IMR-90 (cell line): ENCODE data around the gene MTMR6. TPM values are rescaled to one million over a fixed set of nuclear protein-coding genes. Genes with fewer than 3 reads are reported as not detected.

ENCODE experiments used
- ATAC-seq: fragments of 200-7000 bp; cut with Tn5 transposase; 2 replicates; pipeline ENCODE4 v1.9.1; 2020; ENCODE audit warnings: low read depth, mild to moderate bottlenecking, moderate library complexity
- BruUV-seq: library from RNA; stranded (reverse); fragments of 400-500 nt; replicated peaks from 2 replicates; lab custom pipeline; 2021; lab: Mats Ljungman, UMichigan
- CTCF ChIA-PET: fragments of 300-600 bp; formaldehyde crosslinking; extraction: SDS; loops from one replicate; lab custom pipeline; 2021; ENCODE audit warnings: antibody characterized with exemption; lab: Yijun Ruan, JAX
- POLR2A ChIA-PET: fragments of 300-600 bp; sonication (Branson Sonifier 250); formaldehyde crosslinking; loops from one replicate; lab custom pipeline; 2022; ENCODE audit warnings: antibody characterized with exemption; ENCODE audit not compliant: unreplicated experiment; lab: Charles Lee
- DNase-seq: peaks from one replicate; pipeline ENCODE4 v3.0.0; 2013
- H2AFZ ChIP-seq: replicated peaks from 2 replicates; pipeline ENCODE3; 2013; ENCODE audit warnings: low read length, mild to moderate bottlenecking; ENCODE audit not compliant: poor library complexity
- H2AK5ac ChIP-seq: 2 replicates; pipeline ENCODE4 v1.6.1; 2013; ENCODE audit warnings: low read depth, low read length, inconsistent platforms
- H2AK9ac ChIP-seq: replicated peaks from 2 replicates; pipeline ENCODE3; 2013; ENCODE audit warnings: mild to moderate bottlenecking, low read depth, low read length, moderate library complexity; ENCODE audit not compliant: poor library complexity
- H2BK120ac ChIP-seq: 2 replicates; pipeline ENCODE4 v1.6.1; 2013; ENCODE audit warnings: low read depth, low read length, inconsistent platforms
- H2BK15ac ChIP-seq: 3 replicates; pipeline ENCODE4 v1.6.1; 2013; ENCODE audit warnings: low read depth, low read length, inconsistent platforms
- H2BK20ac ChIP-seq: 2 replicates; pipeline ENCODE4 v1.6.1; 2013; ENCODE audit warnings: low read depth, mild to moderate bottlenecking, inconsistent platforms, low read length, moderate library complexity
- H2BK5ac ChIP-seq: 2 replicates; pipeline ENCODE4 v1.6.1; 2013; ENCODE audit warnings: mild to moderate bottlenecking, low read depth, low read length, inconsistent platforms; ENCODE audit not compliant: poor library complexity, severe bottlenecking
- H3K14ac ChIP-seq: replicated peaks from 2 replicates; pipeline ENCODE4 v1.6.1; 2013; ENCODE audit warnings: low read depth, low read length, inconsistent platforms
- H3K18ac ChIP-seq: 2 replicates; pipeline ENCODE4 v1.6.1; 2013; ENCODE audit warnings: low read depth, low read length, control low read depth
- H3K23ac ChIP-seq: 2 replicates; pipeline ENCODE4 v1.6.1; 2013; ENCODE audit warnings: low read depth, low read length, inconsistent platforms
- H3K27ac ChIP-seq: 2 replicates; pipeline ENCODE4 v1.5.1; 2013; ENCODE audit warnings: mild to moderate bottlenecking, control low read depth, low read length; ENCODE audit not compliant: insufficient read depth
- H3K27me3 ChIP-seq: 2 replicates; pipeline ENCODE4 v1.6.1; 2013; ENCODE audit warnings: low read length; ENCODE audit not compliant: control insufficient read depth, insufficient read depth
- H3K36me3 ChIP-seq: 2 replicates; pipeline ENCODE4 v1.6.1; 2013; ENCODE audit warnings: low read length, mixed read lengths; ENCODE audit not compliant: control insufficient read depth, insufficient read depth
- H3K4ac ChIP-seq: 2 replicates; pipeline ENCODE4 v1.6.1; 2013; ENCODE audit warnings: low read depth, low read length, inconsistent platforms
- H3K4me1 ChIP-seq: 2 replicates; pipeline ENCODE4 v1.6.1; 2013; ENCODE audit warnings: low read length, mixed read lengths; ENCODE audit not compliant: control insufficient read depth, insufficient read depth
- H3K4me2 ChIP-seq: 2 replicates; pipeline ENCODE4 v1.6.1; 2013; ENCODE audit warnings: low read depth, mild to moderate bottlenecking, control low read depth, low read length, moderate library complexity
- H3K4me3 ChIP-seq: 2 replicates; pipeline ENCODE4 v1.5.1; 2013; ENCODE audit warnings: low read depth, mild to moderate bottlenecking, control low read depth, low read length, moderate library complexity; ENCODE audit not compliant: insufficient read depth
- H3K56ac ChIP-seq: 2 replicates; pipeline ENCODE4 v1.6.1; 2013; ENCODE audit warnings: low read length, inconsistent platforms; ENCODE audit not compliant: insufficient read depth; ENCODE audit errors: extremely low read depth
- H3K79me1 ChIP-seq, 2 experiments: 2 replicates each; pipeline ENCODE4 v1.6.1; 2013; ENCODE audit warnings: low read length in 2 of 2, inconsistent platforms in 1 of 2, low read depth in 1 of 2
- H3K9ac ChIP-seq: 2 replicates; pipeline ENCODE4 v1.6.1; 2013; ENCODE audit warnings: low read depth, low read length, control low read depth
- H3K9me1 ChIP-seq: 2 replicates; pipeline ENCODE4 v1.6.1; 2013; ENCODE audit warnings: low read length, inconsistent platforms; ENCODE audit not compliant: insufficient read depth
- H3K9me3 ChIP-seq: 2 replicates; pipeline ENCODE4 v1.6.1; 2013; ENCODE audit warnings: low read length; ENCODE audit not compliant: control insufficient read depth, insufficient read depth
- H4K20me1 ChIP-seq: 2 replicates; pipeline ENCODE4 v1.6.1; 2013; ENCODE audit warnings: low read length, inconsistent platforms; ENCODE audit not compliant: insufficient read depth
- H4K5ac ChIP-seq: 2 replicates; pipeline ENCODE4 v1.6.1; 2013; ENCODE audit warnings: mild to moderate bottlenecking, low read depth, low read length, control low read depth
- H4K8ac ChIP-seq, 2 experiments: 2 replicates each; pipeline ENCODE4 v1.6.1; 2013; ENCODE audit warnings: low read depth in 2 of 2, low read length in 2 of 2, control low read depth in 1 of 2, inconsistent platforms in 1 of 2
- H4K91ac ChIP-seq: 2 replicates; pipeline ENCODE4 v1.6.1; 2013; ENCODE audit warnings: low read depth, low read length, inconsistent platforms; ENCODE audit not compliant: insufficient read depth
- BHLHE40 ChIP-seq: fragments of 150-350 bp; IDR thresholded peaks from 2 replicates; pipeline ENCODE4 v1.6.1; 2016; ENCODE audit warnings: mild to moderate bottlenecking, low read depth, low read length
- CEBPB ChIP-seq: IDR thresholded peaks from 2 replicates; pipeline ENCODE4 v1.6.1; 2012; ENCODE audit warnings: low read depth, low read length, improper control_type of control experiment
- CHD1 ChIP-seq: IDR thresholded peaks from 2 replicates; pipeline ENCODE4 v1.6.1; 2012; ENCODE audit warnings: low read depth, low read length, improper control_type of control experiment
- FOS ChIP-seq: fragments of 150-350 bp; IDR thresholded peaks from 2 replicates; pipeline ENCODE4 v1.6.1; 2016; ENCODE audit warnings: low read depth, low read length
- MAFK ChIP-seq: IDR thresholded peaks from 2 replicates; pipeline ENCODE4 v1.6.1; 2012; ENCODE audit warnings: low read depth, low read length, improper control_type of control experiment
- MAZ ChIP-seq: IDR thresholded peaks from 2 replicates; pipeline ENCODE4 v1.6.1; 2012; ENCODE audit warnings: low read depth, mild to moderate bottlenecking, low read length, improper control_type of control experiment, moderate library complexity, borderline replicate concordance
- MXI1 ChIP-seq: IDR thresholded peaks from 2 replicates; pipeline ENCODE4 v1.6.1; 2012; ENCODE audit warnings: low read depth, mild to moderate bottlenecking, low read length, moderate library complexity, borderline replicate concordance
- NFE2L2 ChIP-seq: fragments of 150-350 bp; IDR thresholded peaks from 2 replicates; pipeline ENCODE4 v1.6.1; 2016; ENCODE audit warnings: low read depth, mild to moderate bottlenecking, low read length
- POLR2A ChIP-seq: IDR thresholded peaks from 2 replicates; pipeline ENCODE4 v1.6.1; 2012; ENCODE audit warnings: mild to moderate bottlenecking, low read depth, low read length
- RAD21 ChIP-seq: IDR thresholded peaks from 2 replicates; pipeline ENCODE4 v1.6.1; 2012; ENCODE audit warnings: low read length, improper control_type of control experiment
- RCOR1 ChIP-seq: IDR thresholded peaks from 2 replicates; pipeline ENCODE4 v1.6.1; 2012; ENCODE audit warnings: mild to moderate bottlenecking, low read length, improper control_type of control experiment; ENCODE audit not compliant: insufficient replicate concordance
- RFX5 ChIP-seq: IDR thresholded peaks from 2 replicates; pipeline ENCODE4 v1.8.0; 2012; ENCODE audit warnings: low read depth, mild to moderate bottlenecking, low read length, moderate library complexity
- SMC3 ChIP-seq: fragments of 150-350 bp; IDR thresholded peaks from 2 replicates; pipeline ENCODE4 v1.6.1; 2016; ENCODE audit warnings: low read depth, mild to moderate bottlenecking, antibody characterized with exemption, low read length, moderate library complexity
- WGBS, 2 experiments: methylation state at CpG; one replicate each; pipeline versions ENCODE4 v1.1.5 to v1.1.7; 2013; ENCODE audit warnings: missing lambda C conversion rate in 2 of 2; ENCODE audit not compliant: insufficient read length in 1 of 2; ENCODE audit errors: extremely low coverage in 2 of 2; 5-methylcytosine and 5-hydroxymethylcytosine counted together
- dilution Hi-C: fragments of 300-500 bp; cut with HindIII; formaldehyde crosslinking; loops from one replicate; pipeline ENCODE4 v1.14.3; 2018; ENCODE audit warnings: low sequenced_read_pairs; ENCODE audit not compliant: unreplicated experiment
- in situ Hi-C: fragments of 300-500 bp; cut with MboI; formaldehyde crosslinking; loops from 3 replicates; pipeline ENCODE4 v1.14.3; 2019; ENCODE audit warnings: low sequenced_read_pairs, inconsistent platforms, mixed read lengths
- intact Hi-C: fragments of 100-400 bp; cut with micrococcal nuclease; formaldehyde crosslinking; loops from 2 replicates; pipeline ENCODE4 v1.10.0; 2022
- polyA plus RNA-seq, 3 experiments: library from polyadenylated mRNA; depleted of rRNA; stranded (reverse); fragments of >200 nt; gene quantifications; 2 replicates each; pipeline ENCODE4 v1.2.3, GENCODE V29; 2012; ENCODE audit warnings: low replicate concordance in 1 of 3
- total RNA-seq: library from RNA; depleted of rRNA; stranded (reverse); fragments of >200 nt; gene quantifications from 2 replicates; pipeline ENCODE4 v1.2.3, GENCODE V29; 2012
- TF ChIP-seq, protein P1 (sequence below): conservative IDR thresholded peaks from 2 replicates; pipeline ENCODE4 v1.5.1; 2012; ENCODE audit warnings: mild to moderate bottlenecking, low read depth, low read length, improper control_type of control experiment
- TF ChIP-seq, protein P2 (sequence below): fragments of 150-350 bp; IDR thresholded peaks from 2 replicates; pipeline ENCODE4 v1.6.1; 2016; ENCODE audit warnings: low read depth, mild to moderate bottlenecking, low read length, moderate library complexity, borderline replicate concordance

MTMR6 gene
- total and polyA plus RNA-seq, 2 of the 4 experiments (the other 2 are of a cell fraction) = 9.4 to 21.7 TPM

DNA sequence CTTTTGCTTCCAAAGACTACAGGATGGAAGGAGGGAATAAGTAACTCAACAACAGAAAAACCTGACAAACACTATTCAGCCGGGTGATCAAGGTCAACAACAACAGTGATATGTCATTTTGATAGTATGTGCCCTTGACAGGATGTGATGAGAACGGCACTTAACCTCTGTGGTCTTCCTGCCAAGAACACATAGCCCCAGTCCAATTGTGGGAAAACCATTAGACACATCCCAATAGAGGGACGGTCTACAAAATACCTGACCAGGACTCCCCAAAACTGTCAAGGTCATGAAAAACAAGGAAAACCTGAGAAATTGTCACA, 72.1 kb downstream of the MTMR6 start:
- Histone ChIP-seq H3K4ac (no peak overlapping the region), H3K79me1 (no peaks in the 10 kb centered on the region), H2BK5ac (no peak overlapping the region), H3K56ac (no peak overlapping the region), H2BK15ac (no peak overlapping the region), H4K5ac (no peak overlapping the region), H3K9me1 (no peaks in the 10 kb centered on the region), H2AFZ (no peak overlapping the region), H3K36me3 (no peaks in the 10 kb centered on the region), H2BK120ac (no peak overlapping the region), H2AK9ac (no peak overlapping the region), H3K14ac (no peak overlapping the region), H3K18ac (no peak overlapping the region), H3K27ac (no peak overlapping the region), H2AK5ac (no peak overlapping the region), H3K4me1 (no peaks in the 10 kb centered on the region), H3K4me2 (no peak overlapping the region), H3K9ac (no peak overlapping the region), H3K9me3 (no peaks in the 10 kb centered on the region), H4K20me1 (no peaks in the 10 kb centered on the region), H4K8ac (no peak overlapping the region), H3K4me3 (no peak overlapping the region), H3K23ac (no peak overlapping the region), H4K91ac (no peak overlapping the region), H2BK20ac (no peak overlapping the region), H3K27me3 (peaks cover 4% of the 10 kb centered on the region)
- no peak for ATAC-seq
- WGBS, 2 experiments = no CpG with 5 or more reads among the region's 3 CpGs
- TF ChIP-seq, protein P1, sequence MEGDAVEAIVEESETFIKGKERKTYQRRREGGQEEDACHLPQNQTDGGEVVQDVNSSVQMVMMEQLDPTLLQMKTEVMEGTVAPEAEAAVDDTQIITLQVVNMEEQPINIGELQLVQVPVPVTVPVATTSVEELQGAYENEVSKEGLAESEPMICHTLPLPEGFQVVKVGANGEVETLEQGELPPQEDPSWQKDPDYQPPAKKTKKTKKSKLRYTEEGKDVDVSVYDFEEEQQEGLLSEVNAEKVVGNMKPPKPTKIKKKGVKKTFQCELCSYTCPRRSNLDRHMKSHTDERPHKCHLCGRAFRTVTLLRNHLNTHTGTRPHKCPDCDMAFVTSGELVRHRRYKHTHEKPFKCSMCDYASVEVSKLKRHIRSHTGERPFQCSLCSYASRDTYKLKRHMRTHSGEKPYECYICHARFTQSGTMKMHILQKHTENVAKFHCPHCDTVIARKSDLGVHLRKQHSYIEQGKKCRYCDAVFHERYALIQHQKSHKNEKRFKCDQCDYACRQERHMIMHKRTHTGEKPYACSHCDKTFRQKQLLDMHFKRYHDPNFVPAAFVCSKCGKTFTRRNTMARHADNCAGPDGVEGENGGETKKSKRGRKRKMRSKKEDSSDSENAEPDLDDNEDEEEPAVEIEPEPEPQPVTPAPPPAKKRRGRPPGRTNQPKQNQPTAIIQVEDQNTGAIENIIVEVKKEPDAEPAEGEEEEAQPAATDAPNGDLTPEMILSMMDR = no peak
- TF ChIP-seq MAFK = no peak
- no peak for TF ChIP-seq FOS
- TF ChIP-seq SMC3 = no peak
- no peak for TF ChIP-seq NFE2L2
- TF ChIP-seq RCOR1 = no peak
- no peak for TF ChIP-seq MAZ
- no peak for TF ChIP-seq CEBPB
- TF ChIP-seq POLR2A = no peak
- no peak for TF ChIP-seq RAD21
- no peak for TF ChIP-seq BHLHE40
- no peak for TF ChIP-seq RFX5
- TF ChIP-seq MXI1 = no peak
- no peak for TF ChIP-seq CHD1
- TF ChIP-seq, protein P2, sequence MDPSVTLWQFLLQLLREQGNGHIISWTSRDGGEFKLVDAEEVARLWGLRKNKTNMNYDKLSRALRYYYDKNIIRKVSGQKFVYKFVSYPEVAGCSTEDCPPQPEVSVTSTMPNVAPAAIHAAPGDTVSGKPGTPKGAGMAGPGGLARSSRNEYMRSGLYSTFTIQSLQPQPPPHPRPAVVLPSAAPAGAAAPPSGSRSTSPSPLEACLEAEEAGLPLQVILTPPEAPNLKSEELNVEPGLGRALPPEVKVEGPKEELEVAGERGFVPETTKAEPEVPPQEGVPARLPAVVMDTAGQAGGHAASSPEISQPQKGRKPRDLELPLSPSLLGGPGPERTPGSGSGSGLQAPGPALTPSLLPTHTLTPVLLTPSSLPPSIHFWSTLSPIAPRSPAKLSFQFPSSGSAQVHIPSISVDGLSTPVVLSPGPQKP = no peak
- dilution Hi-C loops (no loop called here), intact Hi-C loops (no loop called here), in situ Hi-C loops (no loop called here)
- POLR2A ChIA-PET = no interaction called here
- CTCF ChIA-PET = no interaction called here
- BruUV-seq = no TSS peak
- DNase-seq = no peak
